ENCODE data around the gene ZNF654. TPM values are rescaled to one million over a fixed set of nuclear protein-coding genes. Genes with fewer than 3 reads are reported as not detected.
A peak's percentile ranks its signal among the peaks of the same experiment; 100 is the strongest.

Gene ZNF654
- total RNA-seq, 2 experiments from 2014 or later = 5.6 to 18.5 TPM

- no TSS peak for BruUV-seq (replicated peaks)
- intact Hi-C loops (cut with micrococcal nuclease; ENCODE audit: unreplicated experiment) = no loop called here
- no peaks in the 10 kb centered on the region for H3K36me3 ChIP-seq (ENCODE audit: insufficient read depth, low read length)
Observed at GRCh38 chr3:88188436-88188835, 129.4 kb downstream of the ZNF654 start.

DNA sequence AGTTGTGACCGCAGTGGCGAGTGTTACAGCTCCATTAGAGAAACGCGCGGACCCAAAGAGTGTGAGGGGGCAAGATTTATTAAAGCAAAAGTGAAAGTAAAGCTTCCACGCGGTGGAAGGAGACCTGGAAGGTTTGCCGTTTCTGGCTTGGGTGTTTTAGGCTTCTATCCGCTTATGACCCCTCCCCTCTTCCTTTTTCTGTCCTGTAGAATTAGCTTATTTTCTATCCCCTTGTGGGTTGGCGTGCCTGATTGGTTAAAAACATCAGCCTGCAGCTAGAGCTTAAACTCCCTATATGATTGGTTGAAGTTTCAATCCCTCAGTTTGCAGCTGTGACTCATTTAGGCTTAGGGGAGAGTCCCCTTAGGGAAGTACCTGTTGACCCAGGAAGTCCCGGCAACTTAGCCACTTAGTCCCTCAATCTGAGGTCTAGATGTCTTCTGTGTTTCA lies 130.3 kb downstream of the ZNF654 start:
- POLR2A ChIA-PET = interaction anchor here (0.6 to 2.0 kb wide), 4 partner anchors 9 to 940 kb away, joined by 3 to 7 read pairs (median 4); no protein-coding TSS in a partner anchor
- no peak for DNase-seq (ENCODE audit: low spot score)
- intact Hi-C loops (cut with micrococcal nuclease; ENCODE audit: unreplicated experiment) = no loop called here
- Histone ChIP-seq H2AFZ (ENCODE audit: low read length) (0 out of 2 replicates have a peak overlapping the region, but pooled peaks have one; percentile 37), H3K27ac (ENCODE audit: low read depth, low read length, poor library complexity, severe bottlenecking) (no peak overlapping the region), H3K4me1 (ENCODE audit: insufficient read depth, low read length, poor library complexity, severe bottlenecking) (no peaks in the 10 kb centered on the region), H3K79me2 (ENCODE audit: insufficient read depth, low read depth, low read length) (no peaks in the 10 kb centered on the region), H3K36me3 (ENCODE audit: insufficient read depth, low read length) (no peaks in the 10 kb centered on the region), H4K20me1 (ENCODE audit: insufficient read depth, low read length) (no peaks in the 10 kb centered on the region), H3K4me3 (ENCODE audit: low read depth, low read length, poor library complexity, severe bottlenecking) (no peak overlapping the region), H3K9me3 (ENCODE audit: low read length) (no peaks in the 10 kb centered on the region), H3K9me2 (ENCODE audit: insufficient read depth, low read length) (no peaks in the 10 kb centered on the region), H3K4me2 (ENCODE audit: low read length) (no peak overlapping the region)
- no TSS peak for BruUV-seq (replicated peaks)
- CTCF ChIA-PET (ENCODE audit: unreplicated experiment) = no interaction called here
- TF ChIP-seq, protein P1, sequence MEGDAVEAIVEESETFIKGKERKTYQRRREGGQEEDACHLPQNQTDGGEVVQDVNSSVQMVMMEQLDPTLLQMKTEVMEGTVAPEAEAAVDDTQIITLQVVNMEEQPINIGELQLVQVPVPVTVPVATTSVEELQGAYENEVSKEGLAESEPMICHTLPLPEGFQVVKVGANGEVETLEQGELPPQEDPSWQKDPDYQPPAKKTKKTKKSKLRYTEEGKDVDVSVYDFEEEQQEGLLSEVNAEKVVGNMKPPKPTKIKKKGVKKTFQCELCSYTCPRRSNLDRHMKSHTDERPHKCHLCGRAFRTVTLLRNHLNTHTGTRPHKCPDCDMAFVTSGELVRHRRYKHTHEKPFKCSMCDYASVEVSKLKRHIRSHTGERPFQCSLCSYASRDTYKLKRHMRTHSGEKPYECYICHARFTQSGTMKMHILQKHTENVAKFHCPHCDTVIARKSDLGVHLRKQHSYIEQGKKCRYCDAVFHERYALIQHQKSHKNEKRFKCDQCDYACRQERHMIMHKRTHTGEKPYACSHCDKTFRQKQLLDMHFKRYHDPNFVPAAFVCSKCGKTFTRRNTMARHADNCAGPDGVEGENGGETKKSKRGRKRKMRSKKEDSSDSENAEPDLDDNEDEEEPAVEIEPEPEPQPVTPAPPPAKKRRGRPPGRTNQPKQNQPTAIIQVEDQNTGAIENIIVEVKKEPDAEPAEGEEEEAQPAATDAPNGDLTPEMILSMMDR (conservative IDR thresholded peaks at IDR 0.05; ENCODE audit: low read length) = no peak
- TF ChIP-seq EZH2phosphoT487 (IDR thresholded peaks at IDR 0.05; ENCODE audit: borderline replicate concordance, low read depth, low read length) = no peak

More at GRCh38 chr3:88188436-88188835, 129.4 kb downstream of the ZNF654 start:
- POLR2A ChIA-PET = interaction anchor here (2.0 kb wide), 1 partner anchor 10 kb away, joined by 7 read pairs; no protein-coding TSS in a partner anchor
- Histone ChIP-seq H3K79me2 (ENCODE audit: insufficient read depth, low read depth, low read length) (no peaks in the 10 kb centered on the region), H3K4me1 (ENCODE audit: insufficient read depth, low read length, poor library complexity, severe bottlenecking) (no peaks in the 10 kb centered on the region), H3K9me2 (ENCODE audit: insufficient read depth, low read length) (no peaks in the 10 kb centered on the region), H2AFZ (ENCODE audit: low read length) (no peak overlapping the region), H3K4me2 (ENCODE audit: low read length) (no peak overlapping the region), H4K20me1 (ENCODE audit: insufficient read depth, low read length) (no peaks in the 10 kb centered on the region), H3K9me3 (ENCODE audit: low read length) (no peaks in the 10 kb centered on the region), H3K27ac (ENCODE audit: low read depth, low read length, poor library complexity, severe bottlenecking) (no peak overlapping the region), H3K4me3 (ENCODE audit: low read depth, low read length, poor library complexity, severe bottlenecking) (no peak overlapping the region)
- TF ChIP-seq EZH2phosphoT487 (IDR thresholded peaks at IDR 0.05; ENCODE audit: borderline replicate concordance, low read depth, low read length) = no peak
- TF ChIP-seq, protein P1 (conservative IDR thresholded peaks at IDR 0.05; ENCODE audit: low read length) = no peak
- CTCF ChIA-PET (ENCODE audit: unreplicated experiment) = no interaction called here
- no peak for DNase-seq (ENCODE audit: low spot score)

GRCh38 chr3:88191872-88192409 lies 132.9 kb downstream of the ZNF654 start:
- Histone ChIP-seq H3K9me3 (ENCODE audit: low read length) (no peaks in the 10 kb centered on the region), H3K27ac (ENCODE audit: low read depth, low read length, poor library complexity, severe bottlenecking) (no peak overlapping the region), H4K20me1 (ENCODE audit: insufficient read depth, low read length) (no peaks in the 10 kb centered on the region), H3K4me2 (ENCODE audit: low read length) (no peak overlapping the region), H3K36me3 (ENCODE audit: insufficient read depth, low read length) (no peaks in the 10 kb centered on the region), H3K79me2 (ENCODE audit: insufficient read depth, low read depth, low read length) (no peaks in the 10 kb centered on the region), H3K4me3 (ENCODE audit: low read depth, low read length, poor library complexity, severe bottlenecking) (no peak overlapping the region), H3K4me1 (ENCODE audit: insufficient read depth, low read length, poor library complexity, severe bottlenecking) (no peaks in the 10 kb centered on the region), H2AFZ (ENCODE audit: low read length) (no peak overlapping the region), H3K9me2 (ENCODE audit: insufficient read depth, low read length) (no peaks in the 10 kb centered on the region)
- no peak for TF ChIP-seq EZH2phosphoT487 (IDR thresholded peaks at IDR 0.05; ENCODE audit: borderline replicate concordance, low read depth, low read length)
- TF ChIP-seq, protein P1 (conservative IDR thresholded peaks at IDR 0.05; ENCODE audit: low read length) = no peak
- DNase-seq (ENCODE audit: low spot score) = no peak
- BruUV-seq (replicated peaks) = no TSS peak
- intact Hi-C loops (cut with micrococcal nuclease; ENCODE audit: unreplicated experiment) = no loop called here
- ChIA-PET POLR2A (interaction anchor here (1.0 kb wide), 1 partner anchor 358 kb away, joined by 3 read pairs; no protein-coding TSS in a partner anchor), CTCF (ENCODE audit: unreplicated experiment) (no interaction called here)

Data from OCI-LY7 (cell line).